ENCODE measurements around the gene FAM184B. TPM values are rescaled to one million over a fixed set of nuclear protein-coding genes. Genes with fewer than 3 reads are reported as not detected.

FAM184B gene
- polyA plus RNA-seq, 2 of the 4 experiments (the other 2 are of a cell fraction), result not detected

DNA sequence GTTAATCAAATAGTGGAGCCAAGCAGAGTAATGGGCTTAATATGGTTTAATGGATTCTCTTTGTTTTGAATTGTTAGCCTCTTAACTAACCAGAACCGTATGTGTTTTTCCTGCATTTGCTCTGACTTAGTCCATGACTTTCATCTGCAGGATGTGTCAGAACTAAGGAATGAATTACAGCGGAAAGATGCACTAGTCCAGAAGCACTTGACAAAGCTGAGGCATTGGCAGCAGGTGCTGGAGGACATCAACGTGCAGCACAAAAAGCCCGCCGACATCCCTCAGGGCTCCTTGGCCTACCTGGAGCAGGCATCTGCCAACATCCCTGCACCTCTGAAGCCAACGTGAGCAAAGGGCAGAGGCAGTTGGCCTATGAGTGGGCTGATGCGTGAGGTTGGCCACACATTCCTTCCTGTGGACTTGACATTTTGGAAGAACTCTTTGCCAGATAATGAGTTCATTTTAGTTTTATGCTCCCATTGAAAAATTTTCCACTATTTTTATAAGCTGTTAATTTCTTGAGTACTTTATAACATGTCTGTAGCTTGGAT is 157.9 kb downstream of the FAM184B start:
- H3K27ac ChIP-seq, result no peak overlapping the region
- WGBS (ENCODE audit: missing lambda C conversion rate), result 91% methylated on average over 7 of the region's 7 CpGs
- no peak overlapping the region for H3K4me3 ChIP-seq
- no peak overlapping the region for H3K4me2 ChIP-seq
- TF ChIP-seq, protein P1, sequence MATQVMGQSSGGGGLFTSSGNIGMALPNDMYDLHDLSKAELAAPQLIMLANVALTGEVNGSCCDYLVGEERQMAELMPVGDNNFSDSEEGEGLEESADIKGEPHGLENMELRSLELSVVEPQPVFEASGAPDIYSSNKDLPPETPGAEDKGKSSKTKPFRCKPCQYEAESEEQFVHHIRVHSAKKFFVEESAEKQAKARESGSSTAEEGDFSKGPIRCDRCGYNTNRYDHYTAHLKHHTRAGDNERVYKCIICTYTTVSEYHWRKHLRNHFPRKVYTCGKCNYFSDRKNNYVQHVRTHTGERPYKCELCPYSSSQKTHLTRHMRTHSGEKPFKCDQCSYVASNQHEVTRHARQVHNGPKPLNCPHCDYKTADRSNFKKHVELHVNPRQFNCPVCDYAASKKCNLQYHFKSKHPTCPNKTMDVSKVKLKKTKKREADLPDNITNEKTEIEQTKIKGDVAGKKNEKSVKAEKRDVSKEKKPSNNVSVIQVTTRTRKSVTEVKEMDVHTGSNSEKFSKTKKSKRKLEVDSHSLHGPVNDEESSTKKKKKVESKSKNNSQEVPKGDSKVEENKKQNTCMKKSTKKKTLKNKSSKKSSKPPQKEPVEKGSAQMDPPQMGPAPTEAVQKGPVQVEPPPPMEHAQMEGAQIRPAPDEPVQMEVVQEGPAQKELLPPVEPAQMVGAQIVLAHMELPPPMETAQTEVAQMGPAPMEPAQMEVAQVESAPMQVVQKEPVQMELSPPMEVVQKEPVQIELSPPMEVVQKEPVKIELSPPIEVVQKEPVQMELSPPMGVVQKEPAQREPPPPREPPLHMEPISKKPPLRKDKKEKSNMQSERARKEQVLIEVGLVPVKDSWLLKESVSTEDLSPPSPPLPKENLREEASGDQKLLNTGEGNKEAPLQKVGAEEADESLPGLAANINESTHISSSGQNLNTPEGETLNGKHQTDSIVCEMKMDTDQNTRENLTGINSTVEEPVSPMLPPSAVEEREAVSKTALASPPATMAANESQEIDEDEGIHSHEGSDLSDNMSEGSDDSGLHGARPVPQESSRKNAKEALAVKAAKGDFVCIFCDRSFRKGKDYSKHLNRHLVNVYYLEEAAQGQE (IDR thresholded peaks at IDR 0.05), result no peak
- TF ChIP-seq, protein P2, sequence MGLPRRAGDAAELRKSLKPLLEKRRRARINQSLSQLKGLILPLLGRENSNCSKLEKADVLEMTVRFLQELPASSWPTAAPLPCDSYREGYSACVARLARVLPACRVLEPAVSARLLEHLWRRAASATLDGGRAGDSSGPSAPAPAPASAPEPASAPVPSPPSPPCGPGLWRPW (IDR thresholded peaks at IDR 0.05), result no peak
- TF ChIP-seq JUNB (IDR thresholded peaks at IDR 0.05) (no peak), TP53 (CRISPR knock-in tag; IDR thresholded peaks at IDR 0.05) (no peak), NFE2L2 (conservative IDR thresholded peaks at IDR 0.05; ENCODE audit: low read length) (no peak), RCOR1 (IDR thresholded peaks at IDR 0.05; ENCODE audit: low read depth, low read length) (no peak), CHD4 (IDR thresholded peaks at IDR 0.05; ENCODE audit: borderline replicate concordance) (no peak), MYC (IDR thresholded peaks at IDR 0.05; ENCODE audit: borderline replicate concordance, low read length) (no peak), FOSB (CRISPR knock-in tag; IDR thresholded peaks at IDR 0.05) (no peak), KDM1A (IDR thresholded peaks at IDR 0.05; ENCODE audit: low read depth) (no peak), NPAS2 (CRISPR knock-in tag; IDR thresholded peaks at IDR 0.05; ENCODE audit: borderline replicate concordance) (no peak), CBX2 (IDR thresholded peaks at IDR 0.05; ENCODE audit: borderline replicate concordance, low read depth) (no peak), MAZ (IDR thresholded peaks at IDR 0.05; ENCODE audit: borderline replicate concordance, low read depth, low read length) (no peak), HDAC2 (IDR thresholded peaks at IDR 0.05) (no peak), TFCP2L1 (CRISPR knock-in tag; IDR thresholded peaks at IDR 0.05) (no peak), ESRRA (IDR thresholded peaks at IDR 0.05; ENCODE audit: borderline replicate concordance, low read length) (no peak)
- TF ChIP-seq, protein P3, sequence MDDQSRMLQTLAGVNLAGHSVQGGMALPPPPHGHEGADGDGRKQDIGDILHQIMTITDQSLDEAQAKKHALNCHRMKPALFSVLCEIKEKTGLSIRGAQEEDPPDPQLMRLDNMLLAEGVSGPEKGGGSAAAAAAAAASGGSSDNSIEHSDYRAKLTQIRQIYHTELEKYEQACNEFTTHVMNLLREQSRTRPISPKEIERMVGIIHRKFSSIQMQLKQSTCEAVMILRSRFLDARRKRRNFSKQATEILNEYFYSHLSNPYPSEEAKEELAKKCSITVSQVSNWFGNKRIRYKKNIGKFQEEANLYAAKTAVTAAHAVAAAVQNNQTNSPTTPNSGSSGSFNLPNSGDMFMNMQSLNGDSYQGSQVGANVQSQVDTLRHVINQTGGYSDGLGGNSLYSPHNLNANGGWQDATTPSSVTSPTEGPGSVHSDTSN (IDR thresholded peaks at IDR 0.05), result no peak
- TF ChIP-seq, protein P4, sequence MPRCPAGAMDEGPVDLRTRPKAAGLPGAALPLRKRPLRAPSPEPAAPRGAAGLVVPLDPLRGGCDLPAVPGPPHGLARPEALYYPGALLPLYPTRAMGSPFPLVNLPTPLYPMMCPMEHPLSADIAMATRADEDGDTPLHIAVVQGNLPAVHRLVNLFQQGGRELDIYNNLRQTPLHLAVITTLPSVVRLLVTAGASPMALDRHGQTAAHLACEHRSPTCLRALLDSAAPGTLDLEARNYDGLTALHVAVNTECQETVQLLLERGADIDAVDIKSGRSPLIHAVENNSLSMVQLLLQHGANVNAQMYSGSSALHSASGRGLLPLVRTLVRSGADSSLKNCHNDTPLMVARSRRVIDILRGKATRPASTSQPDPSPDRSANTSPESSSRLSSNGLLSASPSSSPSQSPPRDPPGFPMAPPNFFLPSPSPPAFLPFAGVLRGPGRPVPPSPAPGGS (IDR thresholded peaks at IDR 0.05), result no peak
- TF ChIP-seq, protein P5, sequence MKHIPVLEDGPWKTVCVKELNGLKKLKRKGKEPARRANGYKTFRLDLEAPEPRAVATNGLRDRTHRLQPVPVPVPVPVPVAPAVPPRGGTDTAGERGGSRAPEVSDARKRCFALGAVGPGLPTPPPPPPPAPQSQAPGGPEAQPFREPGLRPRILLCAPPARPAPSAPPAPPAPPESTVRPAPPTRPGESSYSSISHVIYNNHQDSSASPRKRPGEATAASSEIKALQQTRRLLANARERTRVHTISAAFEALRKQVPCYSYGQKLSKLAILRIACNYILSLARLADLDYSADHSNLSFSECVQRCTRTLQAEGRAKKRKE (CRISPR knock-in tag; IDR thresholded peaks at IDR 0.05; ENCODE audit: low read depth), result no peak
- TF ChIP-seq, protein P6, sequence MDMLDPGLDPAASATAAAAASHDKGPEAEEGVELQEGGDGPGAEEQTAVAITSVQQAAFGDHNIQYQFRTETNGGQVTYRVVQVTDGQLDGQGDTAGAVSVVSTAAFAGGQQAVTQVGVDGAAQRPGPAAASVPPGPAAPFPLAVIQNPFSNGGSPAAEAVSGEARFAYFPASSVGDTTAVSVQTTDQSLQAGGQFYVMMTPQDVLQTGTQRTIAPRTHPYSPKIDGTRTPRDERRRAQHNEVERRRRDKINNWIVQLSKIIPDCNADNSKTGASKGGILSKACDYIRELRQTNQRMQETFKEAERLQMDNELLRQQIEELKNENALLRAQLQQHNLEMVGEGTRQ (IDR thresholded peaks at IDR 0.05), result no peak
- DNase-seq (ENCODE audit: low read depth in 1 of 2, low spot score in 1 of 2) (no peak), ATAC-seq (no peak), FAIRE-seq (no peak)
- H3K9me3 ChIP-seq, result no peaks in the 10 kb centered on the region
- CTCF ChIA-PET, result no interaction called here
- POLR2A ChIA-PET, result no interaction called here
- no peaks in the 10 kb centered on the region for H3K4me1 ChIP-seq
